Stimulated activated CD8-positive, alpha-beta memory T cell treated with anti-CD3 and anti-CD28 coated beads, Interleukin-15, amount 100 ng/mL, for 1 hour (primary cell): Measurements from ENCODE around the gene POLR2J.
"Not testable (repeated sequence)": the region's sequence is repeated elsewhere in the genome, so short reads cannot be mapped to it uniquely, and the experiment has no call there.

Source experiments
- DNase-seq: peaks from one replicate; pipeline ENCODE4 v3.0.0-alpha.2; 2020; ENCODE audit warnings: low read depth

Gene POLR2J

DNA sequence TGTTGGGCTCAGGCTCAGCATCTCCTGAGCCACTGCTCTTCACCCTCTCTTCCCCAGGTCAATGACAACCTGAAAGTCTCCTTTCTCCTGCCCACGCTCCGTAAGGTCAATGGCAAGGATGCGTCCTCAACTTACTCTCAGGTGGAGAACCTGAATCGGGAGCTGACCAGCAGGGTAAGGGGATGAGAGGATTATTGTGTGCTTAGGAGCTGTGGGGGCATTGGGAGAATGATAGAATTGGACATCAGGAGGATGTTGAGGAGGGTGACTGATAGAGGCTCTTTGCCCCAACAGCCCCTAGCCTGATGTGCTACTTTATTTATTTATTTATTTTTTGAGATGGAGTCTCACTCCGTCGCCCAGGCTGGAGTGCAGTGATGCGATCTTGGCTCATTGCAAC is 12.6 kb downstream of the POLR2J start:
- DNase-seq: no peak

- DNase-seq: peak; percentile 84
Measured at GRCh38 chr7:102464577-102465280, 14.0 kb downstream of the POLR2J start, which contains the start of the genes ALKBH4 and LRWD1. Gene ALKBH4 (minus strand): TSS chr7:102464863. CDS start chr7:102464836, 27 bp downstream. Gene LRWD1 (plus strand): TSS chr7:102464984. CDS start chr7:102465081, 97 bp downstream.

- no peak for DNase-seq
Measured at GRCh38 chr7:102463841-102464576, 14.7 kb downstream of the POLR2J start.

GRCh38 chr7:102460467-102460866 is 18.3 kb downstream of the POLR2J start:
- no peak for DNase-seq

DNA sequence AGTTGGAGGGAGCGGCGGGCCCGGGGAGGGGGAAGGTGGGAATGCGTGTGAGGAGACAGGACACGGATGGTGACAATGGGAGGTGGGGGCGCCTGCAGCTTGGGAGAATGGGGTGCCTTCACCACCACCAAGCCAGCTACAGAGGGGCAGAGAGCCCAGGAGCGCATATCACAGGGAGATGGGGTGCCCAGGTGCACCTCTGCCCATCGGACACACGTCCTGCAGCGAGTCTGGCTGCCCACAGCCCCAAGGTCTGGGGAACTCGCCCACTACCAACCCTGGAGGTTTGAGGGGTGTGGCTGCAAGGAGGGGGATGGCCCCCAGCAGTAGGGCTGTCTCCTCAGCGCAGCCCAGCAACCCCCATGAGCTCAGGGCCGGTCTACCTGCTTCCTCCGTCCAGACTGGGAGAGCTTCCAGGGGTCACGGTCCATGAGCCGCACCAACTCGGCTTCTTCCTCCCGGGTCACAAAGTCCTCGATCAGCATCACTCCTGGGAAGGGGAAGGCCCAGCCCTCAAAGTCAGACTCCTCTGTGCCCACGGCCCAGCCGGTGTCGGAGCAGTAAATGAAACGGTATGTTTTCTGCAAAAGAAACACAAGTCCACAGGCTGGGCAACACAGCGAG is 19.4 kb downstream of the POLR2J start:
- DNase-seq: no peak

DNA sequence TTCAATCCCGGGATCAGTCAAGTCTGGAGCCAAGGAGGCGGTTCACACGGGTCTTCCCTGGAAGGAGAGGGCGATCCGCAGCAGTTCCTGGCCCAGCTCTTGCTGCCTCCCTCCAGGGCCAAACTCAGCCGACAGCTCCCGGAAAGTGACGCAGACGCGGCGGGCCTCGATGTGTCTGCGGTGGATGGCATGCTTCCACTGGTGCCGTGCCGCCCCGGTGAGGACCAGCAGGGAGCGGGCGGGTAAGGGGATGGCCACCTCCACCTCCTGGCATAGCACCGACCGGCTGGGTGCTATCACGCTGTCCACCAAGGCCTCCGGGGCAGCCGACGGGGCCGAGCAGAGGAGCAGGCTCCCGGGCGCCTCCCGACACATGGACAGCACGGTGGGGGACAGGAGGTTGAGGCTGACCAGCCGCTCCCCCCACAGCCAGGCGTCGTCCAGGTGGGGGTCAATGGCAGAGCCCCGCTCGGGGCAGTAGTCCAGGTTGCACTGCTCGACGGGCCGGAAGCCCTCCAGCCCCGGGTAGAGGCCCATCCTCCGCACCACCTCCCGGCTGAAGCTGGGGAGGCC is 21.3 kb downstream of the POLR2J start:
- DNase-seq: no peak

GRCh38 chr7:102456327-102456726 is 22.4 kb downstream of the POLR2J start:
- no peak for DNase-seq

DNA sequence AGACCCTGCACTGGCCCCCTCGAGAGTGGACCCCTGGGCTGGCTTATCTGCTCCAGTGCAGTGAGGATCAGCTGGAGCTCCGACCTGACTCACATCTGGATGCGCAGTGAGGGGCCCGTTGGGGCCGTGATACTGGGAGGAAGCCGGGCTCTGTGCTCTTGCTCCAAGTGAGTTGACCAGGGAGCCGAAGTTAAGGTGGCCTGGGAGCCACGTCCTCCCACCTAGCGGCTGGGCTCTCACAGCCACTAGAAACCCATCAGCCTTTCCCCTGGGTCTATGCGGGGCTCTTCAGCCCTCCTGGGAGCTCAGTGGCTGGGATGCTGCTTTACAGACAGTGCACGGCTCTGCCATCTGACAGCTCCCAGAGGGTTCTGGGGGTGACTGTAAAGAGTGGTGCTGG is 23.1 kb downstream of the POLR2J start:
- no peak for DNase-seq

GRCh38 chr7:102454932-102455331 is 23.8 kb downstream of the POLR2J start:
- DNase-seq: not testable (repeated sequence)

- DNase-seq: no peak
Measured at GRCh38 chr7:102454468-102454867, 24.3 kb downstream of the POLR2J start.

DNA sequence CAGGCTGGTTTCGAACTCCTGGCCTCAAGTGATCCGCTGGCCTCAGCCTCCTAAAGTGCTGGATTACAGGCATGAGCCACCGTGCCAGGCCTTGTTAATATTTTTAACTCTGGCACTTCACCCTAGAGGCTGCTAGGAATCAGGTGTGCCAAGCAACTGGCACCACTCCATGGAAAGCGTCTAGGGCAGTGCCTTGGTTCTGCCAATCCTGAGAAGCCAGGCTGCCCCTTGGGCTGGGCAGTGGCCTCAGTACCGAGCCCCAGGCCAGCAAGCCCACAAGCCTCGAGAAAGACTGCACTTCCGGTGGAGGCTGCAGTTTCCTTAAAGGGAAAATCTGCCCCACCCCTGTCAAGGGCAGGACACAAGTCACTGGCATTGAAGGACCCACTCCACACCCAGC is 25.4 kb downstream of the POLR2J start:
- no peak for DNase-seq

DNA sequence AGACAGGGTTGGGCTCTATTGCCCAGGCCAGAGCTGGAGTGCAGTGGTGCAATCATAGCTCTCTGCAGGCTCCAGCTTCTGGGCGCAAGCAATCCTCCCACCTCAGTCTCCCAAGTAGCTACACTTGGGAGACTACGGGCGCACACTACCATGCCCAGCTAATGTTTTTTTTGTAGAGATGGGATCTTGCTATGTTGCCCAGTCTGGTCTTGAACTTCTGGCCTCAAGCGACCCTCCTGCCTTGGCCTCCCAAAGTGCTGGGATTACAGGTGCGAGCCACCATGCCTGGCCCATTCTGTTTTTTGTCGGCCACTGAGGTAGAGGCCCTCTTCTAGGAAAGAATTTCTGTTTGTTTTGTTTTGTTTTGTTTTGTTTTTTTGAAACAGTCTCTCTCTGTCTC is 26.3 kb downstream of the POLR2J start:
- DNase-seq: no peak

- no peak for DNase-seq
Measured at GRCh38 chr7:102451371-102452054, 27.2 kb downstream of the POLR2J start.

GRCh38 chr7:102450242-102450641 is 28.5 kb downstream of the POLR2J start:
- no peak for DNase-seq

- no peak for DNase-seq
Measured at GRCh38 chr7:102449136-102449535, 29.6 kb downstream of the POLR2J start.

- DNase-seq: no peak
Measured at GRCh38 chr7:102447311-102447710, 31.4 kb downstream of the POLR2J start.

GRCh38 chr7:102446387-102447156 is 32.1 kb downstream of the POLR2J start:
- DNase-seq: no peak

DNA sequence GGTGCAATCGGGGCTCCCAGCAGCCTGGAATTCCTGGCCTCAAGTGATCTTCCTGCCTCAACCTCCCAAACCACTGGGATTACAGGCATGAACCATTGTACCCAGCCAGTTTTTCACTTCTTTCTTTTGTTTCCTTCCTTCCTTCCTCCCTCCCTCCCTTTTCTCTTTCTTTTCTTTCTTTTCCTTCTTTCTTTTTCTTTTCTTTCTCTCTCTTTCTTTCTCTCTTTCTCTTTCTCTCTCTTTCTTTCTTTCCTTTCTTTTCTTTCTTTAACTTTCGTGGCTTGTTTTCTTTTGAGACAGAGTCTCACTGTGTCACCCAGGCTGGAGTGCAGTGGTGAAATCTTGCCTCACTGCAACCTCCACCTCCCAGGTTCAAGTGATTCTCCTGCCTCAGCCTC is 33.0 kb downstream of the POLR2J start:
- no peak for DNase-seq

DNA sequence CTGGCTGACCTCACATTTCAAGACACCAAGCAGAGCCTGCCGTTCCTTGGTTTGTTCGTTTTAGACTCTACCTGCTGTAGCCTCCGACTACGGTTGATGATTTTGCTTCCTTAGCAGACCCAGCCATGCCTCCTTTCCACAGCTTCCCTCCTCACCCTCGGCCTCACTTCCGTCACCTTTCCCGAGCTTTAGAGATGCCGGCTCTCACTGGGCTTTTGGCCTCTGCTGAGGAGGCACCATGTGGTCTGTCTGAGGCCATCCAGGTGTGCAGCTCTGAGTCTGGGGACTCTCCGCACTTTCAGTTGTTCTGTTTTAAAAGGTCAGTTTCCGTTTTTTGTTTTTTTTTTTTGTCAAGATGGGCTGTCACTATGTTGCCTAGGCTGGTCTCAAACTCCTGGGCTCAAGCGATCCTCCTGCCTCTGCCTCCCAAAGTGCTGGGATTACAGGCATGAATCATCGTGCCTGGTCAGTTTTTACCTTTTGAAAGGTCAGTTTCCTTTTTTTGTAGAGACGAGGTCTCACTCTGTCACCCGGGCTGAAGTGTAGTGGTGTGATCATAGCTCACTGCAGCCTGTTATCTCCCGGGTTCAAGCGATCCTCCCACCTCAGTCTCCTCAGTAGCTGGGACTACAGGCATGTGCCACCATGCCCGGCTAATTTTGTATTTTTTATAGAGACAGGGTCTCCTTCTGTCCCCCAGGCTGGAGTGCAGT is 33.6 kb downstream of the POLR2J start:
- no peak for DNase-seq

GRCh38 chr7:102439963-102440795 is 38.5 kb downstream of the POLR2J start:
- DNase-seq: no peak
